ENCODE measurements around the gene RAPGEF4.

DNA sequence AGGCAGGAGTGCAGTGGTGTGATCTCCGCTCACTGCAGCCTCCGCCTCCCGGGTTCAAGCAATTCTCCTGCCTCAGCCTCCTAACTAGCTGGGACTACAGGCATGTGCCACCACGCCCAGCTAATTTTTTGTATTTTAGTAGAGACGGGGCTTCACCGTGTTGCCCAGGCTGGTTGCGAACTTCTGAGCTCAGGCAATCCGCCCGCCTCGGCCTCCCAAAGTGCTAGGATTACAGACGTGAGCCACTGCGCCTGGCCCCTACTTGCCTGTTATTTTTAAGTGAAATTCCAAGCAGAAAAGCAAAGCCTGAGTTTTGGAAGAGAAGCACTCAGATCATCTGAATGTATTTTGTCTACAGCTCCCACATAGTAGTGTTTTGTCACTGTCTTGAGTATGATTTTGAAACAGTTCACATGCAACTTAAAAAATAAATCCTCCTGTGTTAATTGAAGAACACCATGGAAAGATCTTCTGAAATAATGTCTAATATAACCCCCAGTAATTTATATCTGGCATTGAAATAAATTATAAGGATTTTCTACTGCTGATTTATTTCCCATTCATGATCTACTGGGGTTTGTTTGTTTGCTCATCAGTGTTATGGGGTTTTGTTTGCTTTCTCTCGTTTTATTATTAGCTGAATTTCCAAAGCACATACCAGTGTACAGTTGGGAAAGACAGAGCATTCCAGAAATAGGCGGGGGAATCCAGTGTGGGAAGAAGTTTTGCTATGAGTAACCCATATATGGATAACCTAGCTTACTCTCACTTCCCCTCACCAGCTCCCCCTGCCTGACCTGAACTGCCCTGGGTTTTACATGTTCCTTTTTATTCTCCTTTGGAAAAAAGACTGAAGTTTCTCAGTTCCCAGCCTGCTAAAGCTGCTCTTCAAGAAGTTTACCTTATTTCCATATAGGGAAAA lies 259.9 kb downstream of the RAPGEF4 start:
- no peak for TF ChIP-seq POLR2A (IDR thresholded peaks at IDR 0.05)
- TF ChIP-seq, protein P1, sequence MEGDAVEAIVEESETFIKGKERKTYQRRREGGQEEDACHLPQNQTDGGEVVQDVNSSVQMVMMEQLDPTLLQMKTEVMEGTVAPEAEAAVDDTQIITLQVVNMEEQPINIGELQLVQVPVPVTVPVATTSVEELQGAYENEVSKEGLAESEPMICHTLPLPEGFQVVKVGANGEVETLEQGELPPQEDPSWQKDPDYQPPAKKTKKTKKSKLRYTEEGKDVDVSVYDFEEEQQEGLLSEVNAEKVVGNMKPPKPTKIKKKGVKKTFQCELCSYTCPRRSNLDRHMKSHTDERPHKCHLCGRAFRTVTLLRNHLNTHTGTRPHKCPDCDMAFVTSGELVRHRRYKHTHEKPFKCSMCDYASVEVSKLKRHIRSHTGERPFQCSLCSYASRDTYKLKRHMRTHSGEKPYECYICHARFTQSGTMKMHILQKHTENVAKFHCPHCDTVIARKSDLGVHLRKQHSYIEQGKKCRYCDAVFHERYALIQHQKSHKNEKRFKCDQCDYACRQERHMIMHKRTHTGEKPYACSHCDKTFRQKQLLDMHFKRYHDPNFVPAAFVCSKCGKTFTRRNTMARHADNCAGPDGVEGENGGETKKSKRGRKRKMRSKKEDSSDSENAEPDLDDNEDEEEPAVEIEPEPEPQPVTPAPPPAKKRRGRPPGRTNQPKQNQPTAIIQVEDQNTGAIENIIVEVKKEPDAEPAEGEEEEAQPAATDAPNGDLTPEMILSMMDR (IDR thresholded peaks at IDR 0.05) = no peak

All from stomach (tissue), 4 donors.